Esophagus squamous epithelium (tissue), 4 donors: Measurements from ENCODE around the gene ROMO1.

ENCODE experiments used
- POLR2A ChIP-seq, 4 donors: fragments of 450-650 bp; IDR thresholded peaks; one replicate each; pipeline ENCODE4 v1.6.1; 2017; ENCODE audit warnings: antibody characterized with exemption in 4 of 4, mild to moderate bottlenecking in 4 of 4, moderate library complexity in 3 of 4
- TF ChIP-seq, protein P1 (sequence below), 6 experiments: fragments of 450-650 bp in 4 of 6; fragments of 200-600 bp in 2 of 6; sonication (generic) in 2 of 6; IDR thresholded peaks; one replicate each; pipeline ENCODE4 v1.5.1; 2016 to 2019; ENCODE audit warnings: antibody characterized with exemption in 6 of 6, mild to moderate bottlenecking in 4 of 6, moderate library complexity in 4 of 6

GRCh38 chr20:35681960-35682359 lies 17.2 kb upstream of the ROMO1 start:
- TF ChIP-seq, protein P1, sequence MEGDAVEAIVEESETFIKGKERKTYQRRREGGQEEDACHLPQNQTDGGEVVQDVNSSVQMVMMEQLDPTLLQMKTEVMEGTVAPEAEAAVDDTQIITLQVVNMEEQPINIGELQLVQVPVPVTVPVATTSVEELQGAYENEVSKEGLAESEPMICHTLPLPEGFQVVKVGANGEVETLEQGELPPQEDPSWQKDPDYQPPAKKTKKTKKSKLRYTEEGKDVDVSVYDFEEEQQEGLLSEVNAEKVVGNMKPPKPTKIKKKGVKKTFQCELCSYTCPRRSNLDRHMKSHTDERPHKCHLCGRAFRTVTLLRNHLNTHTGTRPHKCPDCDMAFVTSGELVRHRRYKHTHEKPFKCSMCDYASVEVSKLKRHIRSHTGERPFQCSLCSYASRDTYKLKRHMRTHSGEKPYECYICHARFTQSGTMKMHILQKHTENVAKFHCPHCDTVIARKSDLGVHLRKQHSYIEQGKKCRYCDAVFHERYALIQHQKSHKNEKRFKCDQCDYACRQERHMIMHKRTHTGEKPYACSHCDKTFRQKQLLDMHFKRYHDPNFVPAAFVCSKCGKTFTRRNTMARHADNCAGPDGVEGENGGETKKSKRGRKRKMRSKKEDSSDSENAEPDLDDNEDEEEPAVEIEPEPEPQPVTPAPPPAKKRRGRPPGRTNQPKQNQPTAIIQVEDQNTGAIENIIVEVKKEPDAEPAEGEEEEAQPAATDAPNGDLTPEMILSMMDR (IDR thresholded peaks at IDR 0.05) = no peak
- no peak for TF ChIP-seq POLR2A (IDR thresholded peaks at IDR 0.05)
